GM21526 (cell line): ENCODE measurements around the gene AGPAT4.
"Not testable (repeated sequence)": the region's sequence is repeated elsewhere in the genome, so short reads cannot be mapped to it uniquely, and the experiment has no call there.

Experiments used
- ATAC-seq: cut with Tn5 transposase; IDR thresholded peaks from one replicate; pipeline ENCODE4 v1.9.1; 2021; ENCODE audit warnings: moderate library complexity; ENCODE audit not compliant: unreplicated experiment, low FRiP score

Gene AGPAT4

DNA sequence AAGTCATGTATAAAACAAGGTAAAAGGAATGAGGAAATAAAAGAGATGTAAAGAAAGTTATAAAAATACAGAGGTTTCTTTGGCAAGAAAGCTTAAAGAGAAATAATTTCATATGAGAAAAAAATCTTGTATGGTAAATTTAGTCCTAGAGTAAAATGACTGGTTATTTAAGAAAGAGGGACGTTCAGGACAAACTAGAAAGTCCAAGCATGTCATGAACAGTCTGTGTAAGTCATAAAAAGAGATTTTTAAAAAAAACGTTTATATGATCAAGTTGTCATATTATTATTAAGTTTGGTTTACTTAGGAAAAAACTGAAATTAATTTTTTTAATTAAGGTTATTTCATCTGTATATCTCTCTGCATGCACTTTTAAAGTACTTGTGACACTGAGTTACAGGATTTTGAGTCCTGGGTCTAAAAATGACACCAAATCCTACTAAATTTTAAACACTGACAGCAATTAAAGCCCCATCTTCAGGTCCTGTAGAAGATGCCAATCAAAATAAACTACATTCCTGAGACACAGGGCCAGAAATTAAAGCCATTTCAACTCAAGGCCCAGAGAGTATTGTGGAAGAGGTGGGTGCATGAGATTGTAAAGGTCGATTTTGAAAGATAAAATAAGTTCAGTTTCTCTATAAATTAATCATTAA is 62.4 kb downstream of the AGPAT4 start:
- no peak for ATAC-seq

- no peak for ATAC-seq
These were observed 63.0 kb downstream of the AGPAT4 start for GRCh38 chr6:161210857-161211256.

DNA sequence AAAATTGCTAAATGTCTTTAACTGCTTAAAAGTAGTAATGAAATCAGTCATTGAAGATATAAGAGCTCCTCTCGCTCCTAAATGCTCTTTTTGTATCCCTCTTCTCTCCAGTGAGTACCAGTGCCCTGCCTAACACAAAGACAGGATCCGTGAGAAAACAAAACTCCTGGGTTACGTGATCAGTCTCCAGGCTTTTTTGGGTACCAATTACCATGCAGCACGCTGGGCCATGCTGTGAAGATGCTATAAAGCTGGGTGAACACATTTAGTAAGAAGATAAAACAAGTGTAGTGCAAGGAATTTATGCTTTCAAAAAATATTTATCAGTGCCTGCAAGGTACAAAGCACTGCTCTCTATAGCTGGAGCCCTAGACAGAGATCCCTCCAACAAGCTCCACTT is 66.7 kb downstream of the AGPAT4 start:
- ATAC-seq = no peak

- ATAC-seq = no peak
These were observed 68.8 kb downstream of the AGPAT4 start for GRCh38 chr6:161204866-161205557.

DNA sequence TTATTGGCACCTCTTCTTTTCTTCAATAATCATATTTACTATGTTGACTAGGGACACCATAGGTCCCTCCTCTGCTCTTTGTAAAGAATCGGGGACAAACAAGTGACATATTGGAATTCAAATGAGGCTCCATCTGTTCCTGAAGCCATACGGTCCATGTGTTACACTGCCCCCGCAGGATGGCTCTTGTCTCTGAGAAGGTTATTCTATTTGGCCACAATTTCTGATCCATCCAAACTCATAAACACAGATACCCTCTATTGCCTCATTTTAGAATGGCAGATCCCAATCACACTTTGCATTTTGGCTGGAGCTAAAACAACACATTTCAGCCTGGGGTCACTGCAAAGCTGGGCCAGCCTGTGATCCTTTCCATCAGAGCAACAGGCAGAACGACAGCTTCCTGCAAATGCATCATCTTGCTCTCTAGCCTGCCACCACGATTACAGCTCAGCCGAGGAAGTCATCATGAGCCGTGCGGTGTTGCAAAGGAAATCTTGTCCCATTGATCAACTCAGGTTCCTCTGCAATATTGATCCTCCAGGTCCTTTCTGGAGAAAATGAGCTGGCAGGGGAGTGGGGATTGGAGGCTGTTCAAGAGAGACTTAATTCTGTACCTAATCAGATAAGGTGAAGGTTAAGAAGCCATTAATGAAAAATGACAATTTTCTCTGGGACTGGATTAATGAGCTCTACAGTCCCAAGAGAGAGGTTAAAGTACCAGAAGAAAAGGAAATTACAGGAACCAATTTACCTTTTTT is 73.1 kb downstream of the AGPAT4 start:
- ATAC-seq = no peak

GRCh38 chr6:161199850-161200249 is 74.0 kb downstream of the AGPAT4 start:
- no peak for ATAC-seq

GRCh38 chr6:161198783-161199460 is 74.9 kb downstream of the AGPAT4 start:
- ATAC-seq = no peak

DNA sequence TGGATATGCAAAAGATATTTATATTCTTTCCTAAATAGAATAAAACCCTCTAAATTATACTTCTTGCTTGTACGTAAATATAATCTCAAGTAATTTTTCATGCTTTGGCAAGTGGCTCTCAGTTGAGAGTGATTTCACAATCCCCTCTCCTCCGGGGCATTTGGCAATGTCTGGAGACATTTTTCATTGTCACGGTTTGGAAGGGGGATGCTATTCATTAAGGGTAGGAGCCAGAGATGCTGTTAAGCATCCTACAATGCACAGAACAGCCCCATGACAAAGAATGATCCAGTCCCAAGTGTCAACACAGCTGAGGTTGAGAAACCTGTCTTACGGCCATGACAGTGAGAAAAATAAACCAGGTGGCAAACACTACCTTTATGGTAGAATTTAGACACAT is 75.7 kb downstream of the AGPAT4 start:
- ATAC-seq = no peak

DNA sequence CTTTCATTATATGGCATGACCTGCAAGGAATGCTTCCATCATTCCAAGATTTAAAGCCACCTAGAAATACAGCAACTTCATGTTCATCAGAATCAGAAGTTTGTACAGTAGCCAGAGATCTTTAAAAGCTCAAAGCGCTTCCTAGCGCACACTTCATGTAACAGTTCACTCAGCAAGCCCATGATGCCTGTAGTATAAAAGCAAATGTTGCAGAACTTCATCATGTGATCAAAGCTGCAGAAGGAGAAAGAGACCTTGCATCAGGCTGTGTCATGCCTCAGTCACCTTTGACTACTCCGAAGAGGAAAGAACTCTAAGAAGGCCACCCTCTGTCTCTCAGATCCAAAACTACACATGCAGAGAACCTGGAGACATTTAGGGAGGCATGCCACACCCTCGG is 78.5 kb downstream of the AGPAT4 start:
- ATAC-seq = no peak

GRCh38 chr6:161194374-161194773 is 79.5 kb downstream of the AGPAT4 start:
- no peak for ATAC-seq

GRCh38 chr6:161192636-161193411 is 81.0 kb downstream of the AGPAT4 start:
- ATAC-seq = no peak

DNA sequence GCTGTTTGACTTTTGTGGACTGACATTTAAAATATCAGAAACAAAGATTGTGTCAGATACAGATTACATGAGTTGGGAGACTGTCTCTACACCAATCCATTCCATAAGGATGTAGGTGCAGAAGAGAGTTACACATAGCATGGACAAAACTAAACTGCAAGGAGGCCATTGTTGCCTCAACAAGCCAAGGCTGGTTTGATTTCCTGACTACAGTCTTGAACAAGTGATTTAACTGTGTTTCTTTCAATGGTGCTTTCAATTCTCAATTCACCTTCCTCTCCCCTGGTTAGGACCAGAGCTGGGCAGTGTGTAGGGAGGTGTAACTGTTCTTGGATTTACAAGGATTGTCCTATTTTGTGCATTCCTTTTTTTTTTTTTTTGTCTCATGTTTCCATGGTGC is 82.2 kb downstream of the AGPAT4 start:
- ATAC-seq = no peak

DNA sequence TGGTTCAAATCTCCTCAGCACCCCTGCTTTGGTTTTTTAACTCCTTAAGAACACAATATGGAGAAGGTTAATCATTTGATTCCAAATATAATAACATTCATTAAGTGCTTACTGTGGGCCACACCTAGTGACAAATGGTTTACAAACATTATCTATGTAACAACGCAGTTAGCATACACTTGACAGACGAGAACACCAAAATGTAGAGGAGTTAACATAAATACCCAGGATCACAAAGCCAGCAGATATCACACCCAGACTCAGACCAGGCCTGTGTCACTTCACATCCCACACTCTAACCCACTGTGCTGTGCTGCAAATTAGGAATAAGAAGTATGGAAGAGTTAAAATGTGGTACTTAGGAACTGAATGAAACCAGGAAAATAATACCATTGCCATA is 82.9 kb downstream of the AGPAT4 start:
- ATAC-seq = no peak

DNA sequence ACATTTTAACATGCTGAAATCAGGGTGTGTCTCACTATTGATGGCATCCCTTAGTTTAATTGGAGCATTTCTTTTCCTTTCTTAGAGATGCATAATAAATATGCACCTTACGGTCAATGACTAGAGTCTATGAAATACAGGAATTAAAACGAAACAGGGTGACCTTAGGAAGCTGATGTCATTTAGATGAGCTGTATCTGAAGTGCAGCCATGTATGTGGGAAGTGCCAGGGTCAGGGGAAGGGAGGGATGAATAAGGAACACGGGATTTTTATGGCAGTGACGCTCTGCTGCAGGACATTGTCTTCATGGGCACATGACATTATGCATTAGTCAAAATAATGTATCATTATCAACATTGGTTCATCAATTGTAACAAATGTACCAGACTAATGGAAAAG is 84.0 kb downstream of the AGPAT4 start:
- no peak for ATAC-seq

DNA sequence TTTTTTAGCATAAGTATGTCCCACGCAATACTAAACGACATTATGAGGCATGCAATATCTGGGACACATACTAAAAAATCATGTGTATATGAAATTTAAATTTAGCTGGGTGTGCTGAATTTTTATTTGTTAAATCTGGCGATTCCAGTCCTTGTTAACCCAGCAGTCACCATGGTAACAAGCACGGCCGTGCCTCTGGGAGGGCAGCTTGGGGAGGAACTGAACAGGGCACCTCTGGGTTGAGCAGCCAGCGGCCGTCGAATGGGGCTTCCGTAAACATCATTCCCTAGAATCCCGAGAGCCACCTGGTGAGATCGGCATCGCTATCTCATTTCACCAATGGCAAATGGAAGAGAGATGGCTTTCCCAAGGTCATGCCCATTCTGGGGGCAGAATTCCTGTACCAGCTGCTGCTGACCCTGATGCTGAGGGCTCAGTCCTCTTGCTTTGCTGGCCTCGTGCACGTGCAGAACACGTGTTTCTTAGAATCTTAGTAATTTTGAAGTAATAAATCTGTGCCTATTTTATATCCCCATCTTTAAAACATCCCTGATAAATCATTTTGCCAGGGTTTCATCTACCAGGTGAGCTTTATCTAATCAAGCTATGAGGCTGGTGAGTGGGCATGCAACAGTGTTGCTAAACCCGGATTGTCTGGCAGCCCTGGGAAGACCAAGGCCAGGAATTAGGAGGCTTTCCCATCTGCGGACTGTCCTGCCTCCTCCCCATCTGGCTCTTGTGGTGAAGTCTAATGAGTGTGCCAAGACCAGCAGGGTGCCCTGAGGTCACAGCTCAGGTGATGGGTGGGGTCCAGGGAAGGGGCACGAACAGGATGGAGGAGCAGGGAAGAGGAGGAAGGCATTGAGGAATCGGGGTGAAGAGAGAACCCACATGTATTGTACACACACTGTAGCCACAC is 85.1 kb downstream of the AGPAT4 start:
- ATAC-seq = no peak

DNA sequence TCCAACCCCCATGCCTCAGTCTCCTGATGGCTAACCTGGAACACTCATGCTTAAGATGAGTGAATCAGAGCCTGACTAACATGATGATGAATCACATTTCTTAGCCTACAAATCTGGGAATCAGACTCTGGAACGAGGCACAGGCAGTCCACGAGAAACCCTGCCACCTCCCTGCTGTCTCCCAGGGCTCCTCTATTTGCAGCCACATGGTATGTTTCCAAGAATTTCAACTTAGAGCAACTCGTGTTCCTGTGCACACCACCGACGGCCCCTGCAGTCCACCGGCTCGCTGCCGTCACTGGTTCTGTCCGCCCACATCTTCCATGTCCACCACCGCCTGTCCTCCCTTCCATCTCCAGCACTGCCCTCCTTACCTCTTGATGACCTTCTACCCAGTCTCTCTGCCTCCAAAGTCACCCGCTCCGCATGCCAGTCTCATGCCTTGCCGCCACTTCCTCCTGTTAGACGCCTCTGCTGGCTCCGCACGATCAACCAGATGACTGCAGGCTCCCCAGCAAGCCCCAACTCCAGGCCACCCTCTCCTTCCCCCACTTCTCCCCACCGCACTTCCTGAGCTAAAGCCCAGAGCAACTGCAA is 87.6 kb downstream of the AGPAT4 start:
- ATAC-seq = no peak

DNA sequence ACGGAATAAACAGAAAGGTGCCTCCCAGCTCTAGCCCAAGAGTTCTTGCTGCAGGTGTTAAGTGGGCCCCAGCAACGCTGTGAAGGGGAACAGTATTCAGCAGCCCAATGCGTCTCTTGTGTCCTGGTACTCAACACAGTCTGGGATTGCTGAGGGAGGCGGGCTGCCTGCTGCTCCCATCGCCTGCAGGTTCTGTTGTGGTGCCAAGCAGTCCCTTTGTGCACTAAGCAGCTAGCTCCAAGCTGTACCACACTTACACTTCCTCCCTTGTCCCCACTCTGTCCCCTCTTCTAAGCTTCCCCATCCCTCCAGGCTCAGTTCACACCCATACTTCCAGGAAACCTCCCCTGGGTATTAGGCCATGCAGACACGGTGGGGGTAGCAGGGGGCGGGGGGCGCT is 92.7 kb downstream of the AGPAT4 start:
- no peak for ATAC-seq

GRCh38 chr6:161178155-161178554 is 95.7 kb downstream of the AGPAT4 start:
- ATAC-seq = not testable (repeated sequence)

DNA sequence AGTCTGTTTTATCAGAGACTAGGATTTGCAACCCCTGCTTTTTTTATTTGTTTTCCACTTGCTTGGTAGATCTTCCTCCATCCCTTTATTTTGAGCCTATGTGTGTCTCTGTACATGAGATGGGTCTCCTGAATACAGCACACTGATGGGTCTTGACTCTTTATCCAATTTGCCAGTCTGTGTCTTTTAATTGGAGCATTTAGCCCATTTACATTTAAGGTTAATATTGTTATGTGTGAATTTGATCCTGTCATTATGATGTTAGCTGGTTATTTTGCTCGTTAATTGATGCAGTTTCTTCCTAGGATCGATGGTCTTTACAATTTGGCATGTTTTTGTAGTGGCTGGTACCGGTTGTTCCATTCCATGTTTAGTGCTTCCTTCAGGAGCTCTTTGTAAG is 97.4 kb downstream of the AGPAT4 start:
- ATAC-seq = not testable (repeated sequence)
